Hepatocyte (in vitro differentiated cells): ENCODE data around the gene VPS52. TPM values are rescaled to one million over a fixed set of nuclear protein-coding genes. Genes with fewer than 3 reads are reported as not detected.
A peak's percentile ranks its signal among the peaks of the same experiment; 100 is the strongest.

Experiments used
- DNase-seq: peaks from one replicate; pipeline ENCODE4 v3.0.0-alpha.2; 2016; ENCODE audit warnings: low spot score
- H2AFZ ChIP-seq: fragments of 200-600 bp; sonication (generic); 2 replicates; pipeline ENCODE4 v1.6.0; 2016; ENCODE audit warnings: antibody characterized with exemption, mild to moderate bottlenecking
- H3K27ac ChIP-seq: fragments of 200-600 bp; sonication (generic); 2 replicates; pipeline ENCODE4 v1.5.1; 2016; ENCODE audit warnings: mild to moderate bottlenecking
- H3K27me3 ChIP-seq: fragments of 200-600 bp; sonication (generic); 2 replicates; pipeline ENCODE4 v1.6.1; 2016
- H3K36me3 ChIP-seq: fragments of 200-600 bp; sonication (generic); replicated peaks from 2 replicates; pipeline ENCODE4 v1.5.1; 2016; ENCODE audit warnings: low read depth; ENCODE audit not compliant: insufficient read depth
- H3K4me1 ChIP-seq: fragments of 200-600 bp; sonication (generic); 2 replicates; pipeline ENCODE4 v1.5.1; 2016; ENCODE audit warnings: mild to moderate bottlenecking, moderate library complexity; ENCODE audit not compliant: insufficient read depth
- H3K4me2 ChIP-seq: fragments of 200-600 bp; sonication (generic); 2 replicates; pipeline ENCODE4 v1.6.0; 2016
- H3K4me3 ChIP-seq: fragments of 200-600 bp; sonication (generic); 2 replicates; pipeline ENCODE4 v1.5.1; 2016; ENCODE audit warnings: mild to moderate bottlenecking
- H3K79me2 ChIP-seq: fragments of 200-600 bp; sonication (generic); 2 replicates; pipeline ENCODE4 v1.6.0; 2017; ENCODE audit warnings: mild to moderate bottlenecking
- H3K9me2 ChIP-seq: fragments of 200-600 bp; sonication (generic); replicated peaks from 2 replicates; pipeline ENCODE4 v1.6.0; 2017; ENCODE audit warnings: mild to moderate bottlenecking; ENCODE audit not compliant: insufficient read depth
- H3K9me3 ChIP-seq: fragments of 200-600 bp; sonication (generic); 2 replicates; pipeline ENCODE4 v1.5.1; 2016; ENCODE audit warnings: low read depth, mild to moderate bottlenecking
- H4K20me1 ChIP-seq: fragments of 200-600 bp; sonication (generic); 2 replicates; pipeline ENCODE4 v1.6.0; 2016; ENCODE audit warnings: mild to moderate bottlenecking; ENCODE audit not compliant: insufficient read depth, poor library complexity, severe bottlenecking
- CTCF ChIP-seq: fragments of 200-600 bp; sonication (generic); IDR thresholded peaks from 2 replicates; pipeline ENCODE4 v1.5.1; 2016; ENCODE audit warnings: antibody characterized with exemption, mild to moderate bottlenecking; ENCODE audit not compliant: poor library complexity
- EZH2 ChIP-seq: fragments of 200-600 bp; sonication (generic); IDR thresholded peaks from 2 replicates; pipeline ENCODE4 v1.6.1; 2016; ENCODE audit warnings: antibody characterized with exemption, mild to moderate bottlenecking, borderline replicate concordance
- EZH2phosphoT487 ChIP-seq: fragments of 200-600 bp; sonication (generic); IDR thresholded peaks from one replicate; pipeline ENCODE4 v1.6.1; 2018; ENCODE audit warnings: antibody characterized with exemption, mild to moderate bottlenecking, low read depth, moderate library complexity; ENCODE audit not compliant: unreplicated experiment, severe bottlenecking
- WGBS: methylation state at CpG from one replicate; pipeline ENCODE4 v1.1.6; 2016; ENCODE audit warnings: low lambda C conversion rate; ENCODE audit errors: missing lambda C conversion rate; 5-methylcytosine and 5-hydroxymethylcytosine counted together
- polyA plus RNA-seq: library from polyadenylated mRNA; unstranded; fragments of >200 nt; fragmentation: Nextera tagmentation; extraction: Ambion mirVana; gene quantifications from 2 replicates; pipeline ENCODE4 v1.2.1, GENCODE V29; 2016
- total RNA-seq: library from RNA; depleted of rRNA; stranded (reverse); fragments of >200 nt; gene quantifications from 2 replicates; pipeline ENCODE4 v1.2.3, GENCODE V29; 2014

The VPS52 gene
- total and polyA plus RNA-seq, 2 experiments from 2014 or later = 42.5 to 43.2 TPM

- Histone ChIP-seq H2AFZ (peak overlapping the region; percentile 65), H4K20me1 (no peaks in the 10 kb centered on the region), H3K4me2 (peak overlapping the region; percentile 84), H3K27me3 (no peaks in the 10 kb centered on the region), H3K4me3 (peak overlapping the region; percentile 65), H3K36me3 (no peaks in the 10 kb centered on the region), H3K9me3 (no peaks in the 10 kb centered on the region), H3K4me1 (peaks cover 8% of the 10 kb centered on the region), H3K9me2 (no peaks in the 10 kb centered on the region), H3K79me2 (peaks cover 47% of the 10 kb centered on the region), H3K27ac (peak overlapping the region; percentile 96)
- under 1% methylated on average over 29 of the region's 33 CpGs for WGBS
- DNase-seq = peak; percentile 68
- no peak for TF ChIP-seq EZH2phosphoT487
- TF ChIP-seq EZH2 = no peak
- no peak for TF ChIP-seq CTCF
Measured at GRCh38 chr6:33313105-33313708, 41.5 kb upstream of the VPS52 start.

- H3K36me3 ChIP-seq = no peaks in the 10 kb centered on the region
- peak overlapping the region; percentile 84 for H3K4me2 ChIP-seq
- peaks cover 53% of the 10 kb centered on the region for H3K79me2 ChIP-seq
- peak overlapping the region; percentile 96 for H3K27ac ChIP-seq
- peak overlapping the region; percentile 65 for H3K4me3 ChIP-seq
- 6% methylated on average over 29 of the region's 29 CpGs for WGBS
- peak; percentile 92 for DNase-seq
- no peaks in the 10 kb centered on the region for H4K20me1 ChIP-seq
- H3K4me1 ChIP-seq = peaks cover 8% of the 10 kb centered on the region
- TF ChIP-seq EZH2phosphoT487 = no peak
- no peak for TF ChIP-seq CTCF
- TF ChIP-seq EZH2 = no peak
- no peaks in the 10 kb centered on the region for H3K9me2 ChIP-seq
- H2AFZ ChIP-seq = no peak overlapping the region
- no peaks in the 10 kb centered on the region for H3K9me3 ChIP-seq
- H3K27me3 ChIP-seq = no peaks in the 10 kb centered on the region
Measured at GRCh38 chr6:33312361-33313104, 40.9 kb upstream of the VPS52 start.

- WGBS = 84% methylated on average over 4 of the region's 4 CpGs
Measured at GRCh38 chr6:33306356-33306755, 34.7 kb upstream of the VPS52 start.

More at GRCh38 chr6:33306356-33306755, 34.7 kb upstream of the VPS52 start:
- no peak for DNase-seq
- peaks cover 10% of the 10 kb centered on the region for H4K20me1 ChIP-seq
- no peak overlapping the region for H2AFZ ChIP-seq
- H3K4me2 ChIP-seq = no peak overlapping the region
- H3K27me3 ChIP-seq = no peaks in the 10 kb centered on the region
- H3K4me3 ChIP-seq = no peak overlapping the region
- no peaks in the 10 kb centered on the region for H3K36me3 ChIP-seq
- H3K9me2 ChIP-seq = no peaks in the 10 kb centered on the region
- H3K4me1 ChIP-seq = no peaks in the 10 kb centered on the region
- H3K9me3 ChIP-seq = no peaks in the 10 kb centered on the region
- no peak overlapping the region for H3K27ac ChIP-seq
- TF ChIP-seq EZH2phosphoT487 (no peak), CTCF (no peak), EZH2 (no peak)
- H3K79me2 ChIP-seq = peaks cover 77% of the 10 kb centered on the region
